ENCODE measurements around the gene TKT. TPM values are rescaled to one million over a fixed set of nuclear protein-coding genes. Genes with fewer than 3 reads are reported as not detected.

The TKT gene
- total RNA-seq, 1 experiment from 2014 or later, result 650 TPM

GRCh38 chr3:53221827-53222182 is 34.0 kb downstream of the TKT start:
- Mint-ChIP-seq H3K36me3 (ENCODE audit: insufficient read depth in 1 of 3, low read depth in 3 of 3) (peaks cover 23 to 44% (median 30%) of the 10 kb centered on the region in 3 experiments; a peak in 6 of 7 replicates), H3K27me3 (ENCODE audit: low read depth) (peaks cover 6% of the 10 kb centered on the region), H3K4me3 (no peak overlapping the region), H3K9me3 (no peaks in the 10 kb centered on the region), H3K27ac (peak overlapping the region in 1 of 3 experiments; percentile 95; a peak in 2 of 7 replicates), H3K4me1 (peaks cover 0 to 2% of the 10 kb centered on the region in 2 experiments)
- Histone ChIP-seq H3K4me2 (ENCODE audit: insufficient read depth, insufficient read length, low read length) (no peak overlapping the region), H4K8ac (replicated peaks; ENCODE audit: insufficient read length, low read depth, low read length) (no peak overlapping the region), H3K56ac (ENCODE audit: insufficient read length, low read depth, low read length) (no peak overlapping the region), H3K23ac (ENCODE audit: insufficient read length, low read depth, low read length) (no peak overlapping the region), H3K79me1 (ENCODE audit: insufficient read depth, low read depth, low read length, poor library complexity, severe bottlenecking) (no peaks in the 10 kb centered on the region), H3K23me2 (ENCODE audit: insufficient read length, low read depth, low read length, poor library complexity, severe bottlenecking) (no peaks in the 10 kb centered on the region), H3K9me3 (ENCODE audit: control insufficient read depth, low read depth, low read length) (no peaks in the 10 kb centered on the region), H2AK5ac (ENCODE audit: insufficient read length, low read length) (no peak overlapping the region), H2BK5ac (ENCODE audit: insufficient read length, low read length) (no peak overlapping the region), H3K4ac (ENCODE audit: low read depth, low read length) (no peak overlapping the region), H3T11ph (ENCODE audit: low read length) (no peak overlapping the region), H2BK15ac (ENCODE audit: low read depth, low read length) (no peak overlapping the region), H3K27ac (ENCODE audit: insufficient read length, low read depth, low read length) (no peak overlapping the region), H4K91ac (ENCODE audit: insufficient read length, low read depth, low read length) (no peak overlapping the region), H4K20me1 (ENCODE audit: control insufficient read depth, insufficient read depth, insufficient read length) (no peaks in the 10 kb centered on the region), H3K79me2 (ENCODE audit: insufficient read depth, low read length) (no peaks in the 10 kb centered on the region), H3K27me3 (ENCODE audit: insufficient read depth, low read length) (no peaks in the 10 kb centered on the region), H4K5ac (ENCODE audit: insufficient read length, low read depth, low read length) (no peak overlapping the region), H3K9ac (ENCODE audit: extremely low read depth, insufficient read length, low read length) (no peak overlapping the region), H3K14ac (ENCODE audit: insufficient read depth, low read length) (no peak overlapping the region), H3K4me1 (ENCODE audit: insufficient read depth, low read length) (no peaks in the 10 kb centered on the region; the same call in 1 of the 2 replicates), H2BK120ac (ENCODE audit: low read depth, low read length, poor library complexity, severe bottlenecking) (no peak overlapping the region), H3K18ac (ENCODE audit: insufficient read length, low read depth, low read length) (no peak overlapping the region), H2BK12ac (ENCODE audit: insufficient read length, low read depth, low read length) (no peak overlapping the region), H2AFZ (ENCODE audit: low read length) (no peak overlapping the region), H2BK20ac (ENCODE audit: low read depth, low read length, poor library complexity, severe bottlenecking) (no peak overlapping the region)
- no peak for DNase-seq
- TF ChIP-seq CTCF (conservative IDR thresholded peaks at IDR 0.05), result no peak
- no CpG with 5 or more reads among the region's 3 CpGs for WGBS (ENCODE audit: extremely low coverage, insufficient read length, low lambda C conversion rate)
